Progenitor cell of endocrine pancreas (in vitro differentiated cells): ENCODE measurements around the gene NOD2. TPM values are rescaled to one million over a fixed set of nuclear protein-coding genes. Genes with fewer than 3 reads are reported as not detected.

ENCODE experiments used
- DNase-seq: peaks from one replicate; pipeline ENCODE4 v3.0.0; 2021; ENCODE audit warnings: low spot score; ENCODE audit not compliant: unreplicated experiment
- H3K27ac Mint-ChIP-seq: 2 replicates; pipeline ENCODE4 v1.8.0; 2021; ENCODE audit warnings: mild to moderate bottlenecking, moderate library complexity, mixed read lengths
- H3K27me3 Mint-ChIP-seq: 2 replicates; pipeline ENCODE4 v1.8.0; 2021; ENCODE audit warnings: mixed read lengths
- H3K36me3 Mint-ChIP-seq: 2 replicates; pipeline ENCODE4 v1.8.0; 2022; ENCODE audit warnings: mixed read lengths; ENCODE audit not compliant: insufficient read depth
- H3K4me1 Mint-ChIP-seq: 2 replicates; pipeline ENCODE4 v1.8.0; 2021; ENCODE audit warnings: low read depth, mixed read lengths
- H3K4me3 Mint-ChIP-seq: 2 replicates; pipeline ENCODE4 v1.8.0; 2021; ENCODE audit warnings: low read depth, mild to moderate bottlenecking, moderate library complexity, mixed read lengths
- H3K9me3 Mint-ChIP-seq: 2 replicates; pipeline ENCODE4 v1.8.0; 2021; ENCODE audit warnings: low read depth, mixed read lengths
- CTCF ChIP-seq: fragments of 200-600 bp; sonication (generic); IDR thresholded peaks from one replicate; pipeline ENCODE4 v1.5.0; 2021; ENCODE audit warnings: antibody characterized with exemption, mild to moderate bottlenecking; ENCODE audit not compliant: unreplicated experiment
- total RNA-seq: library from RNA; stranded (reverse); gene quantifications from 2 replicates; pipeline ENCODE4 v1.2.1, GENCODE V29; 2021

Gene NOD2
- total RNA-seq, 1 donor from 2014 or later: not detected

GRCh38 chr16:50659806-50660205 lies 33.6 kb upstream of the NOD2 start:
- DNase-seq: no peak
- H3K4me1 Mint-ChIP-seq: no peaks in the 10 kb centered on the region
- H3K27ac Mint-ChIP-seq: no peak overlapping the region
- no peaks in the 10 kb centered on the region for H3K9me3 Mint-ChIP-seq
- H3K27me3 Mint-ChIP-seq: peaks cover 11% of the 10 kb centered on the region
- H3K36me3 Mint-ChIP-seq: no peaks in the 10 kb centered on the region
- TF ChIP-seq CTCF: no peak
- H3K4me3 Mint-ChIP-seq: no peak overlapping the region

- Mint-ChIP-seq H3K9me3 (no peaks in the 10 kb centered on the region), H3K4me1 (no peaks in the 10 kb centered on the region), H3K4me3 (no peak overlapping the region), H3K36me3 (no peaks in the 10 kb centered on the region), H3K27me3 (peaks cover 15% of the 10 kb centered on the region), H3K27ac (no peak overlapping the region)
- DNase-seq: no peak
- TF ChIP-seq CTCF: no peak
Measured at GRCh38 chr16:50662306-50662940, 31.0 kb upstream of the NOD2 start.

GRCh38 chr16:50664270-50664669 lies 29.1 kb upstream of the NOD2 start:
- no peaks in the 10 kb centered on the region for H3K9me3 Mint-ChIP-seq
- peaks cover 11% of the 10 kb centered on the region for H3K27me3 Mint-ChIP-seq
- no peak for TF ChIP-seq CTCF
- H3K27ac Mint-ChIP-seq: no peak overlapping the region
- no peak overlapping the region for H3K4me3 Mint-ChIP-seq
- H3K36me3 Mint-ChIP-seq: no peaks in the 10 kb centered on the region
- DNase-seq: no peak
- H3K4me1 Mint-ChIP-seq: peaks cover 5% of the 10 kb centered on the region

GRCh38 chr16:50665128-50665878 lies 28.1 kb upstream of the NOD2 start:
- peak overlapping the region; percentile 42 for H3K4me3 Mint-ChIP-seq
- H3K36me3 Mint-ChIP-seq: no peaks in the 10 kb centered on the region
- peaks cover 5% of the 10 kb centered on the region for H3K4me1 Mint-ChIP-seq
- peak; percentile 86 for DNase-seq
- H3K27me3 Mint-ChIP-seq: peaks cover 11% of the 10 kb centered on the region
- TF ChIP-seq CTCF: peak; percentile 89
- H3K9me3 Mint-ChIP-seq: no peaks in the 10 kb centered on the region
- peak overlapping the region; percentile 45 for H3K27ac Mint-ChIP-seq

GRCh38 chr16:50666658-50667496 lies 26.5 kb upstream of the NOD2 start:
- TF ChIP-seq CTCF: no peak
- Mint-ChIP-seq H3K27me3 (peaks cover 11% of the 10 kb centered on the region), H3K36me3 (peaks cover 1% of the 10 kb centered on the region), H3K4me1 (peaks cover 5% of the 10 kb centered on the region), H3K27ac (no peak overlapping the region), H3K9me3 (peaks cover 7% of the 10 kb centered on the region), H3K4me3 (no peak overlapping the region)
- no peak for DNase-seq
